Astrocyte (in vitro differentiated cells and primary cell): ENCODE results near the gene GARIN3. TPM values are rescaled to one million over a fixed set of nuclear protein-coding genes. Genes with fewer than 3 reads are reported as not detected.

Experiments used
- DNase-seq: peaks from one replicate; pipeline ENCODE4 v3.0.0-alpha.2; 2010; ENCODE audit warnings: low read depth
- FAIRE-seq: peaks from 2 replicates; lab custom pipeline; 2011; peaks lifted over from hg19 to GRCh38; lab: Jason Lieb, UNC
- H2AFZ ChIP-seq: 2 replicates; pipeline ENCODE4 v1.6.0; 2012; ENCODE audit warnings: low read depth, low read length, inconsistent platforms
- H3K27ac ChIP-seq: 2 replicates; pipeline ENCODE4 v1.5.1; 2011; ENCODE audit warnings: low read depth, low read length, inconsistent platforms
- H3K27me3 ChIP-seq: 2 replicates; pipeline ENCODE4 v1.6.0; 2011; ENCODE audit warnings: low read length, inconsistent platforms; ENCODE audit not compliant: insufficient read depth
- H3K36me3 ChIP-seq: 2 replicates; pipeline ENCODE4 v1.5.1; 2011; ENCODE audit warnings: low read length, inconsistent platforms; ENCODE audit not compliant: insufficient read depth
- H3K4me1 ChIP-seq: 2 replicates; pipeline ENCODE4 v1.5.1; 2011; ENCODE audit warnings: low read length, inconsistent platforms; ENCODE audit not compliant: insufficient read depth
- H3K4me2 ChIP-seq: 2 replicates; pipeline ENCODE4 v1.6.0; 2012; ENCODE audit warnings: low read length, inconsistent platforms
- H3K4me3 ChIP-seq: 2 replicates; pipeline ENCODE4 v1.5.1; 2011; ENCODE audit warnings: low read depth, mild to moderate bottlenecking, low read length, inconsistent platforms; ENCODE audit not compliant: insufficient read depth
- H3K79me2 ChIP-seq: 2 replicates; pipeline ENCODE4 v1.6.0; 2012; ENCODE audit warnings: mild to moderate bottlenecking, low read length, inconsistent platforms; ENCODE audit not compliant: insufficient read depth
- H3K9ac ChIP-seq: 2 replicates; pipeline ENCODE4 v1.6.0; 2012; ENCODE audit warnings: mild to moderate bottlenecking, low read length, inconsistent platforms
- H3K9me3 ChIP-seq: 2 replicates; pipeline ENCODE4 v1.5.1; 2012; ENCODE audit warnings: low read depth, mild to moderate bottlenecking, low read length, inconsistent platforms; ENCODE audit not compliant: insufficient read depth
- H4K20me1 ChIP-seq: 2 replicates; pipeline ENCODE4 v1.6.0; 2012; ENCODE audit warnings: low read length, inconsistent platforms; ENCODE audit not compliant: insufficient read depth
- H3K27ac Mint-ChIP-seq: one replicate; pipeline ENCODE4 v1.8.0; 2021; ENCODE audit warnings: mild to moderate bottlenecking, mixed read lengths; ENCODE audit not compliant: unreplicated experiment
- H3K27me3 Mint-ChIP-seq: one replicate; pipeline ENCODE4 v1.8.0; 2021; ENCODE audit warnings: low read depth, mixed read lengths; ENCODE audit not compliant: unreplicated experiment
- H3K36me3 Mint-ChIP-seq: one replicate; pipeline ENCODE4 v1.8.0; 2021; ENCODE audit warnings: low read depth, mixed read lengths; ENCODE audit not compliant: unreplicated experiment
- H3K4me1 Mint-ChIP-seq: one replicate; pipeline ENCODE4 v1.8.0; 2021; ENCODE audit warnings: low read depth, mixed read lengths; ENCODE audit not compliant: unreplicated experiment
- H3K4me3 Mint-ChIP-seq: one replicate; pipeline ENCODE4 v1.8.0; 2021; ENCODE audit warnings: mild to moderate bottlenecking, moderate library complexity, mixed read lengths; ENCODE audit not compliant: unreplicated experiment
- H3K9me3 Mint-ChIP-seq: one replicate; pipeline ENCODE4 v1.8.0; 2021; ENCODE audit warnings: mild to moderate bottlenecking, mixed read lengths; ENCODE audit not compliant: unreplicated experiment
- CTCF ChIP-seq: IDR thresholded peaks from 2 replicates; pipeline ENCODE4 v1.5.1; 2011; ENCODE audit warnings: low read depth, mild to moderate bottlenecking, inconsistent platforms, low read length, moderate library complexity; ENCODE audit not compliant: insufficient read depth
- EZH2 ChIP-seq: IDR thresholded peaks from 2 replicates; pipeline ENCODE4 v1.6.1; 2012; ENCODE audit warnings: mild to moderate bottlenecking, low read length, inconsistent platforms; ENCODE audit not compliant: insufficient read depth
- total RNA-seq: library from RNA; stranded (reverse); gene quantifications from 2 replicates; pipeline ENCODE4 v1.2.1, GENCODE V29; 2021

The GARIN3 gene
- total RNA-seq, 1 donor from 2014 or later = not detected

DNA sequence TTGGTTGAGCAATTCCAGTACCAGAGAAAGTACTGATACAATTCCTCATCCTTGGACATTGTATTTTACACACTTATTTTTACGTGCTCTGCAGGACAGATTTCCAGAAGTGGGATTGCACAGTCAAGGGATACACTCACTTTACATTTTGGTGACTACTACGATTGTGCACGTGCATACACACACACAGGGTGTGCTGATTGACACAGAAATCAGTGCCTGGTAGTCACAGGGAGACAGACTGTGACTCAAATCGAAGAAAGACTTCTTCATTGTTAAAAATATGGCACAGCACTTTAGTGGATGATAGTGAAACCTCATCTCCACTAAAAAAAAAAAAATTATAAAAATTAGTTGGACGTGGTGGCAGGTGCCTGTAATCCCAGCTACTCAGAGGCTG lies 1.5 kb downstream of the GARIN3 start:
- Mint-ChIP-seq H3K4me3 (no peak overlapping the region), H3K4me1 (peaks cover 16% of the 10 kb centered on the region), H3K36me3 (peaks cover 1% of the 10 kb centered on the region), H3K9me3 (peaks cover 2% of the 10 kb centered on the region), H3K27me3 (peaks cover 13% of the 10 kb centered on the region), H3K27ac (no peak overlapping the region)
- no peak overlapping the region for H3K9ac ChIP-seq
- no peaks in the 10 kb centered on the region for H3K36me3 ChIP-seq
- H3K4me1 ChIP-seq = peaks cover 3% of the 10 kb centered on the region
- no peak overlapping the region for H3K4me3 ChIP-seq
- TF ChIP-seq CTCF = no peak
- no peak for TF ChIP-seq EZH2
- DNase-seq (no peak), FAIRE-seq (no peak)
- H3K4me2 ChIP-seq = no peak overlapping the region
- H4K20me1 ChIP-seq = no peaks in the 10 kb centered on the region
- H3K27me3 ChIP-seq = peaks cover 7% of the 10 kb centered on the region
- H2AFZ ChIP-seq = no peak overlapping the region
- H3K9me3 ChIP-seq = no peaks in the 10 kb centered on the region
- H3K79me2 ChIP-seq = no peaks in the 10 kb centered on the region
- H3K27ac ChIP-seq = no peak overlapping the region

DNA sequence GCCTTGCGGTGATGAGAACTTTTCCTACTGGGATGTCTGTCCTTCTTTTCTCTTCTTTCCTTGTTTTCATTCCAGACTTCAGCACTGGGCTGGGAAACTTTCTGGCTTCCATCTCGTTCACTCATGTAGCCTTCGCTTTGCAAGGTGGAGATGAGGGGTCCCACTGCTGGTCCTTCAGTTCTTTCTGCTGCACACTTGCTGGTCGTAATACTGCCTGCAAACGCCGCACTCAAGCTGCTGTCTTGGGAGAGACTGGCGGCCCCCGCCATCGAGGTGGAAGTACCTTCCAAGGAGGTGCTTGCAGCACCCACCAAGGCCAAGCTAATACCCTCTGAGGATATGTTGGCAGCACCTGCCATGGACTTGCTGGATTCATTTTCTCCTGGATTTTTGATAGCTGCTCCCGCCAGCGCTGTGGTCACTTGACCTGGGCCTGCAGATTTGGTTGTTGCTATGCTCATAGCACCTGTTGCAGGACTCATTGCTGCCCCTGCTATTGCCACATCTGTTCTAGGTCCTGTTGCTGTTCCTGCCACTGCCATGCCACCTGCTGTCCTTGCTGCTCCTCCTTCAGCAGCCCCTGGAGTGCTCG lies 3.0 kb downstream of the GARIN3 start:
- Mint-ChIP-seq H3K27ac (no peak overlapping the region), H3K4me1 (peaks cover 16% of the 10 kb centered on the region), H3K27me3 (peaks cover 13% of the 10 kb centered on the region), H3K36me3 (no peaks in the 10 kb centered on the region), H3K4me3 (no peak overlapping the region), H3K9me3 (no peaks in the 10 kb centered on the region)
- TF ChIP-seq CTCF (no peak), EZH2 (no peak)
- DNase-seq (no peak), FAIRE-seq (no peak)
- Histone ChIP-seq H3K79me2 (no peaks in the 10 kb centered on the region), H3K9ac (no peak overlapping the region), H3K4me3 (no peak overlapping the region), H3K27ac (no peak overlapping the region), H3K4me2 (no peak overlapping the region), H3K36me3 (no peaks in the 10 kb centered on the region), H3K27me3 (peaks cover 7% of the 10 kb centered on the region), H2AFZ (no peak overlapping the region), H3K4me1 (peaks cover 3% of the 10 kb centered on the region), H3K9me3 (no peaks in the 10 kb centered on the region), H4K20me1 (no peaks in the 10 kb centered on the region)

DNA sequence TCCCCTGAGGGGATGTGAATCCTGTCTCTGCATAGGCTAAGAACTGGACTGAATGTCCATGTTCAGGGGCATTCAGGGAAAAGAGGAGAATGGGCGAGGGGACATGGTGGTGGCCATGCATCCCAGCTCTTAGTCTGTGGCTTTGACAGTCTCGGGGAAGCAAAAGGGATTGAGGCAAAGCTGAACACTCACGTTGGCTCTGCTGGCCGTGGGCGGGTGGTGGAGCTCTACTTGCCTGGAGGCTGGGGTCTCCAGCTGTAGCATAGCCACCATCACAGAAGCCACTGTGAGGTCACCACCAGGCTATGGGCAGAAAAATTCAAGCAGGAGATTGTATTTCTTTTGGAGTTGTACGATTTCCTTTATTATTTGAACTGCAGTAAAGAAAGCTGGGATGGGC lies 4.1 kb downstream of the GARIN3 start:
- no peak for DNase-seq

More for the DNA sequence above, 4.1 kb downstream of the GARIN3 start:
- H3K4me3 Mint-ChIP-seq = no peak overlapping the region
- Histone ChIP-seq H3K4me2 (no peak overlapping the region), H3K4me1 (peaks cover 1% of the 10 kb centered on the region), H3K27ac (no peak overlapping the region), H3K27me3 (peaks cover 7% of the 10 kb centered on the region), H3K79me2 (no peaks in the 10 kb centered on the region), H3K9me3 (no peaks in the 10 kb centered on the region), H4K20me1 (no peaks in the 10 kb centered on the region), H3K36me3 (no peaks in the 10 kb centered on the region), H2AFZ (no peak overlapping the region), H3K9ac (no peak overlapping the region), H3K4me3 (no peak overlapping the region)
- peaks cover 9% of the 10 kb centered on the region for H3K4me1 Mint-ChIP-seq
- no peak overlapping the region for H3K27ac Mint-ChIP-seq
- no peaks in the 10 kb centered on the region for H3K9me3 Mint-ChIP-seq
- FAIRE-seq = no peak
- TF ChIP-seq CTCF (no peak), EZH2 (no peak)
- no peaks in the 10 kb centered on the region for H3K36me3 Mint-ChIP-seq
- peaks cover 13% of the 10 kb centered on the region for H3K27me3 Mint-ChIP-seq
